Middle frontal gyrus (tissue), 1 donor: ENCODE measurements around the gene SRCIN1.

Experiments
- DNase-seq: peaks from one replicate; pipeline ENCODE4 v3.0.0-alpha.2; 2015; ENCODE audit warnings: low spot score; ENCODE audit errors: extremely low spot score

Gene SRCIN1

GRCh38 chr17:38583176-38583575 lies 22.6 kb downstream of the SRCIN1 start:
- no peak for DNase-seq

- DNase-seq: no peak
Measured at GRCh38 chr17:38582069-38582468, 23.7 kb downstream of the SRCIN1 start.

- no peak for DNase-seq
Measured at GRCh38 chr17:38579934-38580333, 25.8 kb downstream of the SRCIN1 start.

DNA sequence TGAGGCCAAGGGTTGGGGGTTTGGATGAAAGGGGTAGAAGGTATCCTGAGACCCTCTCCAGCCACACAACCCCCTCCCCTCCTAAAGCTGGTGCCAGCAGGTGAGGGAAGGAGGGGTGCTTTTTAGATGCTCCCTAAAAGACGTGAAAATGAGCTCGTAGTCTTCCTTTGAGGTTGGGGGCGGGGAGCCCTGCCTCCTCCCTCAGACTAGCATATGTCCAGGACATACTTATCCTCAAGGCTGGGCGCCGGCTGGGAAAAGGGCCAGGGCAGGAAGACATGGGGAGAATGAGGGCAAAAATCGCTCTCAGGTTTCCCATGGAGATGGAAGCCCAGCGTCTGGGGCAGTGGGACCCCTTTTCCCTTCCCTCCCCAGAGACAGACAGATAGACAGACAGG lies 26.7 kb downstream of the SRCIN1 start:
- DNase-seq: no peak

- DNase-seq: no peak
Measured at GRCh38 chr17:38578229-38579082, 27.3 kb downstream of the SRCIN1 start.

DNA sequence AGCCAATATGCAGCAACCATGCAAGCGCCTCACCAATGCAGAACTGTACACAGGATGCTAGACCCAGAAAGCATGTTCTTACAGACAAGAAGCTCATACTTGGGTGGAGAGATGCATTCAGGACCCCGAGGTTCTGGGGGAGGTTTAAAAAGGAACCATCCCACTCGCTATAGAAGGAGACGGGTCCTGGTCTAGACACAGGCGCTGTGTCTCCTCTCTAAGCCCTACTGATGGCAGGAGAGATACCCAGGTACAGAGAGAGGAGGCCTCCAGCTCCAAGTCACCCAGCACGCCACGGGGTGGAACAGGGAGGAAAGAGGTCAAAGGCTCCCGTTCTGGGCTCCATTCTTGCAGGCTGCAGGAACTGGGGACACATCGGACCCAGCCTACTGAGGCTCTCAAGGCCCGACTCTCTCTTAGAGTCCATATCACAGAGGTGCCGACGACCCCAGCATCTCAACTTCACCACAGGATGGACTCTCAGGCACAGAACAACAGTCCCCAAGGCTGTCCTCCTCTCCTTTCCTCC lies 28.0 kb downstream of the SRCIN1 start:
- no peak for DNase-seq

DNA sequence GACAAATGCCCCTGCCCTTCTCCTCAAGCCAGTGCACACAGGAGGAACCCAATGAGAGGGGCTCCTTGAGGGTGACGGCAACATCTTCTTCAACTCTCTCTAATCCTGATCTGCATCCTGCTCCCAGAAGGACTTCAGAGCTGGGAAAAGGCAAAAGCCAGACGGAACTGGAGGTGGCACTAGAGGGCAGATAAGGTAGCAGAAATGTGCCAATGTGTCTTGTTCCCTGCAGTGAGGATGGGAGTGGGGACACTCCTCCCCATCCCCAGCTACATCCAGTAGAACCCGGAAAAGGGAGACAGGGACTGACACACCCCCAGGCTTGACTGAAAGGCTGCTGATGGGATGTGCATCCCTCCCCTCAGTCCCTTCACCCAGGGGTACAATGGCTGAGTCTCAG lies 28.5 kb downstream of the SRCIN1 start:
- DNase-seq: no peak

DNA sequence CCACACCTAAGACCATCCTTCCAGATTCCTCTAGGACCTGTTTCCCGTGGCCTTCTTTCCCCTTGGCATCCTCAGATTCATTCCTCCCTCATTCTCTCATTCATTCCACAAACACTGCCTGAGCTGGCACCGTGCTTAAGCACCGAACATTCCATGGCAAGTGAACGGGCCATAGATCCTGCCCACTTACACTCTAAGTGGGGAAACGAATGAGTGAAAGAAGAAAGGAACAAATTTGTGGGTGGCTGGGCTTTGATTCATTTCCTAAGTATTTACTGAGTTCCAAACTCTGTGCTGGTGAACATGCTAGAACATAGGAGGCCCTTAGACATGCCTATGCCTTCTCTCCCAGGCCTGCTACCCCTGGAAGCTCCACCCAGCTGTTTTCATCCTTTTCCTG lies 30.0 kb downstream of the SRCIN1 start:
- no peak for DNase-seq

GRCh38 chr17:38574712-38575111 lies 31.0 kb downstream of the SRCIN1 start:
- DNase-seq: no peak

DNA sequence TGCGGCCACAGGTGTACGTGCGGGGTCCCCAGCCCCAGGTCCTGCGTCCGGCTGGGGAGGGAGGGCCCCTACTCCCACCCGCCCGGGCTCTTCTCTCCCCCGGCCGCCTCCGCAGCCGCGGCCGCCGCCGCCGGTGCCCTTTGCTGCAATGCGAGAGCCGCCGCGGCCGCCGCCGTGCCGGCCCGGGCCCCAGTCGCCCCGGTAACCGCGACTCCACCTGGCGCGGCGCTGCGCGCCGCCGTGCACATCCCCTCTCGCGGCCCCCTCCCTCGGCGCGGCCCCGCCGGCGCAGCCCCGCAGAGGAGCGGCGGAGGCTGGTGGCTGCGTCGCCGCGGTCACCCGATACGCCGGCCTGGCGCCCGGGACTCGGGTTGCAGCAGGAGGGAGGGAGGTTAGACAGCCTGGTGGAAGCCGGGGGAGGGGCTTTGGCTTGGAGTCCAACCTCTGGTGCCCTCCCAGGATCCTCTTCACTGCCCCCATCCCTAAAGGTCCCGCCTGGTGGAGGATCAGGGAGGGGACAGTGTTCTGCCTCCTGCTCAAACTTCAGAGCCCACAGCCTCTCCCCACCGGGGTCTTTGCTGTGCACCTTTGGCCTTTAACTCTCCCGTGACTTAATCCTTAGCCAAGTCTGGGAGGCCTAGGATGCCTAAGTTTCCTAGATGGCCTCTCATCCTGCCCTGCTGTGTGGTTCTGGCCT lies 32.9 kb downstream of the SRCIN1 start:
- peak; percentile 31 for DNase-seq

GRCh38 chr17:38571833-38572668 lies 33.7 kb downstream of the SRCIN1 start:
- no peak for DNase-seq

GRCh38 chr17:38569701-38570512 lies 35.8 kb downstream of the SRCIN1 start:
- DNase-seq: no peak

GRCh38 chr17:38568845-38569510 lies 36.8 kb downstream of the SRCIN1 start:
- peak; percentile 67 for DNase-seq

GRCh38 chr17:38568274-38568673 lies 37.5 kb downstream of the SRCIN1 start:
- no peak for DNase-seq

DNA sequence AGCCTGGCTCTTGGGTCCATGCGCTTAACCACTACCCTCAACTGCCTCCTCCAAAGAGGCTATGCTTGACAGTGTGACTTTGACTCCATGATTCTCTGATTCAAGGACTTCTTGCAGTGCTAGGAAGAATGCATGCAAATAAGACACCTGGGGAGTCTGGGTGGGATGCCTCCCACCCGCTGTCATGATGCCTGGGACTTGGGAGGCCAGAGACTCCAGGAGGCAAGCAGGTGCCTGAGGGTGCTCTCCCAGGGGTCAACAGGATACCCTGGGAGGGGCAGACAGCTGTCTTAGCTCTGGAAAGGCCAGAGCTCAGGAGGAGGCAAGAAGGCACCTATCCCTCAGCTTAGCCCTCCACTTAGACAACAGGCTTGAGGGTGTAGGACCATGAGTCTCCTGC lies 38.4 kb downstream of the SRCIN1 start:
- no peak for DNase-seq

GRCh38 chr17:38566666-38567031 lies 39.1 kb downstream of the SRCIN1 start:
- DNase-seq: no peak

GRCh38 chr17:38565853-38566665 lies 39.7 kb downstream of the SRCIN1 start:
- no peak for DNase-seq

DNA sequence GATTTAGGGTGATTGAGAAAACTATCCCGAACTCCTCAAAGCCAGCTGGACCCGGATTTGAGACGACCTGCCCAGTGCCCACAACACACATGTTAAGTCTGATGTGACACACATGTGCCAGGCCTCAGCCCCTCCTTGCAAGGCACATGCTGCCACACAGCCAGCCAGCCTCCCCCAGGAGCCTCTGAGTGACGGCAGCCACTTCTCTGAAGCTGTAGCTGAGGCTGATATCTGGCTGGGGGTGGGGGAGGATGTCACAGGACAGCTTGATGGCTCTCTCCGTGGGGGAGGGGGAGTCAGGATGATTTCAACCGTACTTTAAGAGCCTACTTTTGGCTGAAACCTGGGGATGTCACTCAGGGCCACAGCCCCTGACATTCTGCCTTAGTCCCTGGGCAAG lies 40.9 kb downstream of the SRCIN1 start:
- DNase-seq: no peak

DNA sequence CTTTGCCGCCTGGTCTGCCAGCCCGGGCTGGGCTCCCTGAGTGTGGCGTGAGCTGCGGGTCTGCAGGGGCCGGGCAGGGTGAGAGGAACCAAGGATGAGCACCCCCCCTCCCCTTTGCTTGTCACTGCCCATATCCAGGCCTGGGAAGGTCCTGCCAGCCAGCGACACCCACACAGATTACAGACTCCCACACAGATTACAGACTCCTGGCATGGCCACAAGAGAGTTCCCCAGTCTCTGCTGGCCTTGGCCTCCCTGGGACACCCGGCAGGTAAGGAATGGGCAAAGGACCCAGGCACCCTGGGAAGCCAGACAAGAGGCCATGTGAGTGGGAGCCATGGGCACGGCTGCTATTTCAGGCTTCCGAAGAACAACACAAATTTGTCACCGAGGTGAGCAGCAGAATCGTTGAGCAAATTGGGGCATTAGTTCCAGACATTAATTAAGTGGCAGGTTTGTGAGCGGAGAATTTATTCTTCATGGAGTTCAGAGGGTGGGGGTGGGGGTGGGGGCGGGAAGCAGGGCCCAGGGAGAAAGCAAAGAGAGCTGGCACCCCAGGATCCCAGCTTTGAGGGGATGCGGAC lies 41.4 kb downstream of the SRCIN1 start:
- DNase-seq: no peak
